ENCODE measurements around the gene SF3B1. TPM values are rescaled to one million over a fixed set of nuclear protein-coding genes. Genes with fewer than 3 reads are reported as not detected.

SF3B1 gene
- total RNA-seq, 4 donors from 2014 or later, result 313 to 785 (median 486) TPM

DNA sequence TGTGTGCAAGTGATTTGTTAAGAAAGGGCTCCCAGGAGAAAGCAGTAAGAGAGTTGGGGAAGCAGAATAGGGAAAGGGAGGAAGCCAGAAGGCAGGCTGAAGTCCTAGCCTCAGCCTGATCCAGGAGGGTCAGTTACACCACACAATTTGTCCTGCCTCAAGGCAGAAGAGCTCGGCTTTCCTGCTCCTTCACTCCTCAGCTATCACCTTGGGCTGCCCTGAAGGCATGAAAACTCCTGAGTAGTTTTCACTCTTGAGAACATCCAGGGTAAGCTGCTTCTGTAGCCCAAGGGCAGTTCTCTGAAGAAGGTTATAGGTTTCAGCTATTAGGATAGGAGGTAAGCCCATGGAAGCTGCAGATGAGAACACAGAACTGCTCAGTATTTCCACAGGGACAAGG, 76.8 kb downstream of the SF3B1 start:
- DNase-seq, result no peak
- no peaks in the 10 kb centered on the region for H3K36me3 ChIP-seq
- no peak overlapping the region for H3K4me3 ChIP-seq
- TF ChIP-seq, protein P1, sequence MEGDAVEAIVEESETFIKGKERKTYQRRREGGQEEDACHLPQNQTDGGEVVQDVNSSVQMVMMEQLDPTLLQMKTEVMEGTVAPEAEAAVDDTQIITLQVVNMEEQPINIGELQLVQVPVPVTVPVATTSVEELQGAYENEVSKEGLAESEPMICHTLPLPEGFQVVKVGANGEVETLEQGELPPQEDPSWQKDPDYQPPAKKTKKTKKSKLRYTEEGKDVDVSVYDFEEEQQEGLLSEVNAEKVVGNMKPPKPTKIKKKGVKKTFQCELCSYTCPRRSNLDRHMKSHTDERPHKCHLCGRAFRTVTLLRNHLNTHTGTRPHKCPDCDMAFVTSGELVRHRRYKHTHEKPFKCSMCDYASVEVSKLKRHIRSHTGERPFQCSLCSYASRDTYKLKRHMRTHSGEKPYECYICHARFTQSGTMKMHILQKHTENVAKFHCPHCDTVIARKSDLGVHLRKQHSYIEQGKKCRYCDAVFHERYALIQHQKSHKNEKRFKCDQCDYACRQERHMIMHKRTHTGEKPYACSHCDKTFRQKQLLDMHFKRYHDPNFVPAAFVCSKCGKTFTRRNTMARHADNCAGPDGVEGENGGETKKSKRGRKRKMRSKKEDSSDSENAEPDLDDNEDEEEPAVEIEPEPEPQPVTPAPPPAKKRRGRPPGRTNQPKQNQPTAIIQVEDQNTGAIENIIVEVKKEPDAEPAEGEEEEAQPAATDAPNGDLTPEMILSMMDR (IDR thresholded peaks at IDR 0.05), result no peak
- TF ChIP-seq POLR2A (IDR thresholded peaks at IDR 0.05), result no peak
- H3K4me1 ChIP-seq, result no peaks in the 10 kb centered on the region
- no peaks in the 10 kb centered on the region for H3K27me3 ChIP-seq
- H3K9me3 ChIP-seq, result no peaks in the 10 kb centered on the region
- H3K27ac ChIP-seq, result no peak overlapping the region

DNA sequence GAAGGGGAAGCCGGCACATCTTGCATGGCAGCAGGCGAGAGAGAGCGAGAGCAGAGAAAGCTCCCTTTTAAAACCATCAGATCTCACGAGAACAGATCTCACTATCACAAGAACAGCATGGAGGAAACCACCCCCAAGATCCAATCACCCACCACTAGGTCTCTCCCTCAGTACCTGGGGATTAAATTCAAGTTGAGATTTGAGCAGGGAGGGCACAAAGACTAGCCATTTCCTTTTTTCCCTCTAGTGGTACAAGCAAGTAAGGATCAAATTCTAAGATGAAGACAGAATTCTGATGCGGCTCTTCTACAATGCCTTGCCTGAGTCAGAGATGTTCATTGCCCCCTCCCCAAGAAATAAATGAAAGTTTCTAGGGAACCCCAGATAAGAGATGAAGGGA, 78.7 kb downstream of the SF3B1 start:
- no peaks in the 10 kb centered on the region for H3K27me3 ChIP-seq
- no peak for DNase-seq
- no peaks in the 10 kb centered on the region for H3K9me3 ChIP-seq
- no peak overlapping the region for H3K4me3 ChIP-seq
- no peak for TF ChIP-seq POLR2A (IDR thresholded peaks at IDR 0.05)
- TF ChIP-seq, protein P1 (IDR thresholded peaks at IDR 0.05), result peak in 4 of 6 experiments; percentile 23 to 31 (median 28)
- H3K27ac ChIP-seq, result no peak overlapping the region
- no peaks in the 10 kb centered on the region for H3K36me3 ChIP-seq
- no peaks in the 10 kb centered on the region for H3K4me1 ChIP-seq

DNA sequence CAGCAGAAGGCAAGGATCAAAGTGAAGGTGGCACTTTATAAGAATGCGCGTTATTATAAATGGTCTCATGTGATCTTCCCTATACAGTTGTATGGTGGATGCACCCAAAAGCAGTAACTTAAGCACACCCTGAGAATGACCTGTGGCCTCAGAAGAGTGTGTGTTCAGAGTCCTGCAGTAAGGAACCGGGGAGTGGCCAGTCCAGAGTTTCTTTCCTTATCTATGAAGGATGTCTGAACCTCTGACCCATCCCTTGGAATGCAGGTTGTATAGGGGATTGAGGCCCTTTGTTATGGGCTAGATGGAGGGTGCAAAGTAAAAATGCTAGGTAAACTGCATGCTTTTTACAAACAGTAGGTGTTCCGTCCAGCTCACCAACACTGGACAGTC, 80.7 kb downstream of the SF3B1 start:
- no peak overlapping the region for H3K27ac ChIP-seq
- peak in 1 of 3 donors; percentile 66 for DNase-seq
- no peaks in the 10 kb centered on the region for H3K4me1 ChIP-seq
- no peak overlapping the region for H3K4me3 ChIP-seq
- H3K36me3 ChIP-seq, result no peaks in the 10 kb centered on the region
- no peaks in the 10 kb centered on the region for H3K9me3 ChIP-seq
- no peaks in the 10 kb centered on the region for H3K27me3 ChIP-seq
- TF ChIP-seq, protein P1 (IDR thresholded peaks at IDR 0.05), result no peak
- TF ChIP-seq POLR2A (IDR thresholded peaks at IDR 0.05), result no peak

DNA sequence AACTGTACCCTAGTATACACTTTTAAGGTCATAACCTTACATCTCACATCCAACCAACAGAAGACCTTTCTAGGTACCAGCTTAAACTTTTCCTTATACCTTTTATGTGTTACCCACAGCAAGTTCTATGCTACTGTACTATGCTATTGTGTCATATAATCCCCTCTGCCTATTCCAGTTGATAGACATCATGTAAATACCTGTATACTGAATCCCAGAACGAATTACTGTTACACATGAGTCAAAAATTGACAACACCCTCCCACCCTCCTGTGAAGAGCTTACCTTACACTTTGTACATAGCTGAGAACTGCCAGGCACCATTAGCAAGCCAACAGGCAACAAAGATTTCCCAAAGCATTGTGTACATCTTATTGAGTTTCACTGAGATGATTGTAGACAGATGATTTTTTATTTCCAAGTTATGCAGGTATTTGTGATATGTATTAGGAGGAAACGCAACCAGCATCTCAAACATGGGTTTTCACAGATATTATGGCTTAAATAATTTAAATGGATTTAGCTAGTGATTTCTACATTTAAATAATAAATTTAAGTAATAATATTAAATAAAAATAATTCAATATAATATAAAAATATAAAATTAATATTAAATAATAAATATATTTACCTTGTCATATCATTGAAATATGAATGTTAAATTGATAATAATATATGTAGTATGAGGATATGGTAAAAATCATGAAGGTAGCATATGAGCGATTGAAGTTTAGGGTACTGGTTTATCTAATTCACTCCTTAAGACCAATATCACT, 81.2 kb downstream of the SF3B1 start:
- Histone ChIP-seq H3K4me1 (peaks cover 0 to 3% (median 0%) of the 10 kb centered on the region in 4 donors), H3K36me3 (no peaks in the 10 kb centered on the region), H3K27me3 (no peaks in the 10 kb centered on the region), H3K9me3 (no peaks in the 10 kb centered on the region), H3K27ac (no peak overlapping the region), H3K4me3 (no peak overlapping the region)
- TF ChIP-seq, protein P1 (IDR thresholded peaks at IDR 0.05), result no peak
- no peak for TF ChIP-seq POLR2A (IDR thresholded peaks at IDR 0.05)
- no peak for DNase-seq

DNA sequence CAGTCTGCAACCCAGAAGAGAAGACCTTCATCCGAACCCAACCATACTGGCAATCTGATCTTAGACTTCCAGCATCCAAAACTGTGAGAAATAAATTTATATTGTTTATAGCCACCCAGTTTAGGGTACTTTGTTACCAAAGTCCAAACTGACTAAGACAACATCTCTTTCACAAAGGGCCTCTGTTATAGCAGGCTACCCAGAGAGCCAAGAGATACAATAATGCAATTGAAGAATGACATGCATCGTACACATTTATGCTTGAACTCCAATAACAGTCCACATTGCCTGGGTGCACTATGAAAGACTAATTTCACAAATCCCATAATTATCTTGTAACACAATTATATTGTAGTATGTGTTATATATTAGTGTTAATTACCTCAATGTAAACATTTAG, 85.1 kb downstream of the SF3B1 start:
- H3K27ac ChIP-seq, result peak overlapping the region in 1 of 4 donors; percentile 19
- H3K36me3 ChIP-seq, result no peaks in the 10 kb centered on the region
- H3K4me1 ChIP-seq, result peaks cover 0 to 3% (median 0%) of the 10 kb centered on the region in 4 donors
- no peaks in the 10 kb centered on the region for H3K27me3 ChIP-seq
- no peak overlapping the region for H3K4me3 ChIP-seq
- no peaks in the 10 kb centered on the region for H3K9me3 ChIP-seq
- TF ChIP-seq, protein P1 (IDR thresholded peaks at IDR 0.05), result no peak
- TF ChIP-seq POLR2A (IDR thresholded peaks at IDR 0.05), result no peak
- DNase-seq, result no peak

Data from Peyer's patch (tissue), 4 donors.